NCI-H524 (cell line): ENCODE results near the gene GUCA1A.
"Not testable (repeated sequence)": the region's sequence is repeated elsewhere in the genome, so short reads cannot be mapped to it uniquely, and the experiment has no call there.

Experiments
- DNase-seq, 2 experiments: peaks; one replicate each; lab custom pipeline; 2025; lab: John Stamatoyannopoulos, UW

The GUCA1A gene

DNA sequence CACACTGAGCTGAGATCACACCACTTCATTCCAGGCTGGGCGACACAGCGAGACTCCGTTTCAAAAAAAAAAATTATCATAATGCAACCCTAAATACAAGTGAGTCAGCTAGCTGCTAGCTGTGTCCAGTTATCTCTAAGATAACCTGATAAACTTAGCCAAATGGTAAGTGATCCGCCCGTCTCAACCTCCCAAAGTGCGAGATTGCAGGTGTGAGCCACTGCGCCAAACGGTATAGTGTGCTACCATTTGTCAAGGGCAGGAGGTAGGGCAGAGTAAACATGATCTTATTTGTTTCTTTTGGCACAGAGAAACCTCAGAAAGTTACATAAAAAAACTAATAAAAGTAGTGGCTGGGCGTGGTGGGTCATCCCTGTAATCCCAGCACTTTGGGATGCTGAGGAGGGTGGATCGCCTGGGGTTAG is 26.0 kb upstream of the GUCA1A start:
- DNase-seq: no peak

DNA sequence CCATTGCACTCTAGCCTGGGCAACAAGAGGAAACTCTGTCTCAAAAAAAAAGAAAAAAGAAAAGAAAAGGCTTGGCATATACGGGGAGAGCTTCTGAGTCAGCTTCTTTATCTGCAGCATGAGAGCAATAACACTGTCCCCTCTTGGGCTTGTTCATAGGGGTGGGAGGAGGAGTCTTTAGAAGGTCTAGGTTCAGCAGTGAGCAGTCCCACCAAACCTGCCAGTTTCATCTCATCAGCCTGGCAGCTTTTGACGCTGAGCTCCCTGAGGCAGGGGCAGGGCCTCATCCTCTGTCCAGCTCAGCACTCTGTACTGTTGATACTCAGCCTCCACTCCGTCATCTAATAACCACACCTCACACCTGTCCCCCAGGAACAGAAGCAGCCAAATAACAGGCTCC is 25.1 kb upstream of the GUCA1A start:
- no peak for DNase-seq

DNA sequence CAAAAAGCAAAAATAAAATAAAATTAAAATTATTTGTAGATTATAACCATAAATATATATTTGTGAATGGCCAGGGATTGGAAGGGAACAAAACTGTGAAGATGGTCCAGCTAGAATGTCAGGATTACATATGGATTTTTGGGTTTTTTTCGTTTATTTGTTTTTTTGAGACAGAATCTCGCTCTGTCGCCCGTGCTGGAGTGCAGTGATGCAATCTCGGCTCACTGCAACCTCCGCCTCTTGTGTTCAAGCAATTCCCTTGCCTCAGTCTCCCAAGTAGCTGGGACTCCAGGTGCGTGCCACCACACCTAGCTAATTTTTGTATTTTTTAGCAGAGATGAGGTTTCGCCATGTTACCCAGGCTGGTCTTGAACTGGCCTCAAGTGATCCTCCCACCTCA is 22.9 kb upstream of the GUCA1A start:
- no peak for DNase-seq

DNA sequence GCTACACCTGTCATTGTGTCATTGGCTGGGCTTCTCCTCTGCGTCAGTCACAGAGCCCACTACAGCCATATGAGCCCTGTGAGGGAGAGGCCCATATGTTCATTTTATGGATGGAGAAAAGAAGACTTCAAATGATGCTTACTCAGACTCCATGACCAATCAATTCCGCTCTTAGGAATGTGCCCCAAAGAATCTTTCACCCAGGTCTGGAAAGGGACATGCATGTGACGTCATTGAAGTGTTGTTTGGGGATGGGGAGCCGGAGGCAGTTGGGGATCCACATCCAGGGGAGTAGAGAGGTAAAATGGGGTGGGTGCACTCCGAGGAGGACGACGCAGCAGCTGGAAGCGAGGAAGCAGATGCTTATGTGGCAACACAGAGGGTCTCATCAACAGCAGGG is 21.1 kb upstream of the GUCA1A start:
- DNase-seq: peak in 1 of 2 experiments; percentile 34

DNA sequence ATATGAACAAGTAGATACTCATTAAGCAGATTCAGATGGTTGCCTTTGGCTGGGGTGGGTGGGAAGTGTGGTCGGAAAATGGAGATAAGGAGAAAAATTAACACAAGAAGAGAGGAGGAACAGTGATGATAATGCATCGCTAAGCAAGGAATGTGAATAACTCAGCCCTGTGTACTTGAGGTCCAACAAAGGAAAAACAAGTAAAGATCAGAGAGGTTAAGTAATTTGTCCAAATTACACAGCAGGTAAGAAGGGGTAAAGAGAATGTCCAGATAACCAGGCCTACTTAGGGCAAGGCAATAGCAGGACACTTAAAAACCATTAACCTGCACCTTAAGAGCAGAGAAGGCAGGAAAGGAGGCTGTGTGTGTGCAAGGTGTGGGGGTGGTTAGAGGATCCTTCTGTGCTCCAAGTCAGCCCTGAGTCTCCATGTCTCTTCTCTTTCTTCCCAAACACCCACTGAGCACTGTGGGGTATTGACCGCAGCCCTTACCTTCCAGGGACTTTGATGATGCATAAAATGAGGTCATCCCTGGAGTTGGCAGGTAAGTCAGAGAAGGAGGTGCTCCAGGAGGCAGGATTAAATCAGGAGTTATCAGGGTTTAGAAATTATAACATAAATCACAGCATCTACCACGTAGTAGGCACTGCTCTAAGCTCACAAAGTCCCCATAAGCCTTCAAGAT is 20.5 kb upstream of the GUCA1A start:
- DNase-seq: not testable (repeated sequence)

DNA sequence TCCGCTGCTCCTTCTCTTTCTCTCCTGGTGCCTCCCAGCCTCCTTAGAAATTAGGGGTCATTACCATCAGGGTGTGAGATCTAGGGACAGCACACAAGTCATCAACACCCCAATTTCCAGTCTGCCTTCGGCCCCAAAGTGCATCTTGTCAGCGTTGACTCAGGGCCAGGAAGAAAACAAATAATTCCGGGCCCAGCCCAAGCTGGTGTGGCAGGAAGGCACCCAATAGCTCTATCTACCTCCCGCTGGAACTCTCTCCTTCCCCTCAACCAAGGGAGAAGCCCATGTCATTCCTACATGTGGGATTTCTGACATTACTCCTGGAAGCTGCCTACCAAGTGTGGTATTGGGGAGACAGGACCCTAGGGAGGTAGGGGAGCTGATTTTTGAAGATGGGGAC is 19.2 kb upstream of the GUCA1A start:
- no peak for DNase-seq

DNA sequence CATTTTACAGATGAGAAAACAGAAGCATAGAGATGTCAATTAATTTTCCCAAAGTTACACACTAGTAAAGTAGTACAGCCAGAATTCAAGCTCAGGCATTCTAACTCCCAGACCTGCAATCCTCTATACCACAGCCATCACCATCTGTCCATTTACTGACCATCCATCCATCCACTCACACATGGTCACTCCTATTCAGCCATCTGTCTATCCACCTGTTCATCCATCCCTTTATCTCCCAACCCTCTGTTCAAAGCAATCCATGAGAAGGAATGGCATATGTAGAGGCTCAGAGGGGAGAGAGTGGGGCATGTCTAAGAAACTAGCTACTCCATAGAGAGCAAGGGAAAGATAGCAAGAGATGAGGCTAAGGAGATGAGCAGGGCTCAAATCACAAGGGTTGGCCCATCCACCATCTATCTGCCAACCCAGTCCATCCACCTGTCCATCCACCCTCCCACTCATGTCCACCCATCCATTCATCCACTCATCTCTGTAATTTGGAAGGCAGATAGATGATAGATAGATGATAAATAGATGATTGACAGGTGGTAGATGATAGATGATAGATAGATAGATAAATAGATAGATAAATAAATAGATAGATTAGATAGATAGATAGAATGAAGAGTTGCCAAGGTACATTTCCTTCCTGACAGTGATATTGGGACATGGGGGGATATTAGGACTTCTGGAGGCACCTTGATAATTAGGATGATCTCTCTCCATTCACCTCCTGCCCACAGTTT is 18.5 kb upstream of the GUCA1A start:
- peak; percentile 78 to 92 for DNase-seq

DNA sequence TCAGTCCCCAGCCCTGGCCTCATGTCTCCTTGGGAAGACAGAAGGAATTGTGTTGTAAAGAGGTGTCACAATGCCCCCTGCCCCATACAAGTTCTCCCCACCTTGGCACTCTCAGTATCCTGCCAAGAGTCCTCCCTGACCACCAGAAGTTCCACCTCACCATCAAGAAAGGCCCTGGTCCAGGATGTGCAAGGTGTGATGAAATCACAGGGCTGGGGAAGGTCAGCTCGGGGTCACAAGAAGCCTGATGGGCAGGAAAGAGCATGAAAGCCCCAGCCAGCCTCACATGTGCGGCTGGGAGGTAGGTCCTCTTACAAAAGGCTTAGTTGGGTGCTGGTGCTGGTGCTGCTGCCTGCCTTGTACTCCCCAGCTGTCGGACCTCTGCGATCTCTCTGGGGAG is 17.9 kb upstream of the GUCA1A start:
- DNase-seq: no peak

DNA sequence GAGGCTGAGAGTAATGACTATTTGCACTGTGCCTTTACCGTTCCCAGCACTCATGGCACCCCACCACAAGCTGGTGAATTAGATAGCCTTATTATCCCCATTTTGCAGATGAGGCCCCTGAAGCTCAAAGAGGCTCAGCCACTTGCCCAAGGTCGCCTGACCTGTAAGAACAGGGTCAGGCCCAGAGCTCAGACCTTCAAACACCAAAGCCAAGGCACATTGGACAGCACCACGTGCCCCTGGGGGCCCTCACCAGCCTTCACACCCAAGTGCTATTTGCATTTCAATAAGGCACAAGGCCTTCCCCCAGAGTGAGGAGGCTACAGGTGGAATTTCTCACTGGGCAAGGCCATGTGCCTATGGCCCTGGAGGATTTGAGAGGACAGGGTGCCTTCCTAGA is 16.5 kb upstream of the GUCA1A start:
- no peak for DNase-seq

DNA sequence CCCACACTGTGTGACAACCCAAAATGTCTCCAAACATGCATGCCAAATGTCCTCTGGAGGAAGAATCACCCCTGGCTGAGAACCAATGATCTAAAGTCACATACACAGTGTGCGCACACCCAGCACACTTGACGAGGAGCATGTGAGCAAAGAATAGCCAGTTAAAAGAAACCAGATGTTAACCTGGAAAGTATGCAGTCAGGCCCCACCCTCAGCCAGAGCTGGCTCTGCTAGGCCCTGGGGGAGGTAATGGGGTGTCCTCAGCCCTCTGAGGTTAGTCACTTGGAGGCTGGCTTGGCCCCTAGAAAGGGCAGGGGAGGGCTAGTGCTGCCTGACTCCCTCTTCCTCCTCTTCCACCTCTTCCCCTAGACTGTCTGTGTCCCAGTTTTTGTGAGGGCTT is 15.2 kb upstream of the GUCA1A start:
- no peak for DNase-seq

DNA sequence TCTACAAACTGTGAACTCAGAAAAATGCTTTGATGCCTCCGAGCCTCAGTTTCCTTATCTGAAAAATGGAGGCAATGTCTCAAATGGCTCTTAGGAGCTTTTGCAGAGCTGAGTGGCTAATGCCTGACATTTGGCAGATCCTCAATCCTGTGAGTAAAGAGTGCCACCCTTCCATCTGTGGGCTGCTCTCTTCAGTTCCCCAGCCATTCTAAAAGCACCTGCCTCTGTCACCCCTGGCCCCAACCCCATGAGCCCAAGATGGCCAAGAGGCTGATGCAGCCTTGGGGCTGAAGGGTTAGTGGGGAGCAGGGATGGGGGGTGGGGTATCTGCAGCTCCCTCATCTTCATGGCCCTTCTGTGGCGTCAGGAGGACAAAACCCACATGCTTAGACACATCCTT is 14.5 kb upstream of the GUCA1A start:
- peak in 1 of 2 experiments; percentile 38 for DNase-seq

DNA sequence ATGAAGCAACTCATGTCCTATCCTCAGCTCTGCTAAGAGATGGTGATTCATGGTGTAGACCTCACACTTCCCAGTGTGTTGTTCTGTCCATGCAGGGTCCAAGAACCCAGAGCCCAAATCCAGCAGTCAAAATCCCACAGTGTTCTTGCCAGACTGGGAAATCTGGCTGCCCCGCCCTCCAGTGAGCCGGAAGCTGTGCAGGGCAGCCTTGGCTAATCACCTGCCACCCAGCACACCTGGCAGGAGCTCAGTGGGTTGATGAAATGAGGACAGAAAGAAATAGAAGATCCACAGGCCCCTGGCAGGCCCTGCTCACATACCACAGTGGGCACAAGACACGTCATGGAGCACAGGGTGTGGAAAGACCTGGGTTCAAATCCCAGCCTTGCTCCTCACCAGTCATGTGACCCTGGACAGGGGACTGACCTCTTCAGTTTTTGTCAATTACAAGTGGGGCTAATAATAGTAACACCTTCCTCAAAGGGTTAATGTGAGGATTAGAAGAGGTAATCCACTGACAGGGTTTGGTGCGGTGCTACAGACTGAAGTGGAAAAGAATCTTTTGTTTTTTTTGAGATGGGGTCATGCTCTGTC is 13.6 kb upstream of the GUCA1A start:
- DNase-seq: no peak

DNA sequence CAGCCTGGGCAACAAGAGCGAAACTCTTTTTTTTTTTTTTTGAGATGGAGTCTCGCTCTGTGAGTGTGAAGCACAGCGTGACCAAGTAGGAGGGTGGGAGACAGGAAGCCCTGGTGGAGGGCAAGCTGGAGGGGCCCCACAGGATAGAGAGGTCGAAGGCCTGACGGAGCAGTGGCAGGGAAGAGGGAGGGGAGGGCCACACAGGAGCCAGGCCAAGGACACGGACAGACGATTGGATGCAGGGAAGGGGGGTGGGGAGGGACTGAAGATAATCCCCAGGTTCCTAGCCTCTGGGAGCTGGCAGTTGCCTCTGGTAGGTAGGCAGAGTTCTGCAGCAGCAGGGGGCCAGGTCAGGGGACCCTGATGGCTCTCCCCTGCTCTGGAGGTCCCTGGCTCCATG is 10.8 kb upstream of the GUCA1A start:
- DNase-seq: no peak

DNA sequence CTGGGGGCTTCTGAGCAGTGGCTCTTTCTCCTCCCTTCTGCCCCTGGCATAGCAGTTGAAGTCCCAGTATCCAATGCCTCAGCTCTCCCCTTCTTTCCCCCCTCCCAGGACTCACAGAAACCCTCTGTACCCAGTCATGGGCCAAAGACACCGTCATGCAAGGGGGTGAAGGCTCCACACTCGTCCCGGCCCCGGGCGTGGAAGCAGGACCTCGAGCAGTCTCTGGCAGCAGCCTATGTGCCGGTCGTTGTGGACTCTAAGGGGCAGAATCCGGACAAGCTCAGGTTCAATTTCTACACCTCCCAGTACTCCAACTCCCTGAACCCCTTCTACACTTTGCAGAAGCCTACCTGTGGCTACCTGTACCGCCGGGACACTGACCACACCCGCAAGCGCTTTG is 10.4 kb upstream of the GUCA1A start:
- DNase-seq: no peak

DNA sequence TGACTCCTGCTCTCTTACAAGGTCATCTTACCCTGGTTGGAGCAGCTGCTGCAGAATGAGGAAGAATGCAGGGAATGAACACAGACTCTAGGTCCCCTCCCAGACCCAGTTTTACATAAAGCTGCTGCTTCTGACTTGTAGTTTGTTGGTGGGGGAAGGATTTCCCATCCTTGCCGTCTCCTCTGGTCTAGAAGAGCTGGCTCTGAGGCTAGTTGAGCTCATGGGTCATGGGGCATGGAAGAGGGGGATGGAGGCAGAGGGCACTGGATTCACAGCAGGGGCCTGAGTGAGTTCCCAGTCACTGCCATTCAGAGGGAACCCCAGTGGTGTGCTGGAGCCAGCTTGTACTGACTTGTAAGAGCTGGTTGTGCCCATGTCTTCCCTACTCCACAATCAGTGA is 9.2 kb upstream of the GUCA1A start:
- DNase-seq: no peak

DNA sequence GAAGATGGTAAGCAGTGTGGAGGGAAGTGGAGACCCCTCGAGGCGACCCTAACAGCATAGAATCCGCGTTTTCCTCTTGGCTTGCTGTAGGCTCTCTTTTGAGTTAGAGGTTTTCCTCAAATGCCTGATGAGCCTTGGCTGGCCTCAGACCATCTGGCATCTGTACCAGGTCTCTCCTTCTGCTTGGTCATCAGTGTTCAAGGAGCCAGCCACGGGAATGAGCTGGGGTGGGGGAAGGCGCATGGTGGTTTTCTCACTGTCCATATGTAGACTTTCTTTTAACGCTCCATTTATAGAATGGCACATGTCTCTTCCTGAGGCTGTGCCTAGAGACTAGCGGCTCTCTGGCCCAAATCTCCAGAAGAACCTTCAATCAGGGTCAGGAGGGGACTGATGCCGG is 8.1 kb upstream of the GUCA1A start:
- peak in 1 of 2 experiments; percentile 12 for DNase-seq

DNA sequence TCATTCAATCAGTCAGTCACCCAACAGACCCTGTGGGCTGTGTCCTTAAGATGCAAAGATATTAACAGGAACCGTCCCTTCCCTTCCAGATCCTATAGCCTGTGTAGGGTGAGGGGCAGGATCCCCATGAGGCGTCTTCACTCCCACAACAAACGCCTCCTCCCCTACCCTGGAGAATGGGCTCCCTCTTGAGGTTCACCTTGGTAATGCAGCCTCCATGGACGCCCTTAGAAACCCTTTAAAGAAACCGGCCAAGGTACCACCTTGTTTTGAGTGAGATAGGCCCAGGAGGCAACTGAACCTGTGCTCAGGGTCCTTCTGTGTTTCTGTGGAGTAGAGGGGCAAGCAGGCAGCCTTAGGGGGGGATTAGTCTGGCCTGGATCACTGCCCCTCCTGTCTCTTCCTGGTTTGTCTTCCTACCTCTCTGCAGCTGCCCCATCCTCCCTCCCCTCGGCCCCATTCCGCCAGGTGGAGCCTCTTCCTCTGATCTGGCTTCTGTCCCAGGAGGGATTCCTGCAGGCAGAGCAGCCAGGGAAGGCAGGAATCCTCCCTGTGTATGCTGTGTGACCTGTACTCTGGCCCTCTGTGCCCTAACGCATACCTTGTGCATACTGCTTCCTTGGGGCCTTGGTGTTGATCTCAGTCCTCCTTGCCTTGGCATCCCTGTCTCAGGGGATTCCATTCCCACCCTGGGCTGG is 6.6 kb upstream of the GUCA1A start:
- peak; percentile 73 to 82 for DNase-seq

DNA sequence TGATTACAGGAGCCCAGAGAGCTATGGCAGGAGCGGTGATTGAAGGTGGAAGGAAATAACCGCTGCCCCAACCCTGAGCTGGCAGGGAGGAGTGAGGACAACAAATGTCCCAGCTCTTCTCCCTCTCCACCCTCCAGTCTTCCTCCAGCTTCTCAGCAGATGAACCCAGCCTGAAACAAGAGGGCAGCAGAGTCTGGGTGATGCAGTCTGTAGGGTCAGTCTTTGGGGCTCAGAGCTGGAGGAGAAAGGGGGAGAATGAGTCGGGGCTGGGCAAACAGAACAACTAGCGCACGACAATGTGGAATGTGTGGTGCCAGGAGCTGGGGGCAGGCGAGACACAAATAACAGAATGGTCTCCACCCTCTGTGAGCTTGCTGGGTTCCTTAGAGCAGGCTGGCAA is 4.5 kb upstream of the GUCA1A start:
- DNase-seq: no peak

DNA sequence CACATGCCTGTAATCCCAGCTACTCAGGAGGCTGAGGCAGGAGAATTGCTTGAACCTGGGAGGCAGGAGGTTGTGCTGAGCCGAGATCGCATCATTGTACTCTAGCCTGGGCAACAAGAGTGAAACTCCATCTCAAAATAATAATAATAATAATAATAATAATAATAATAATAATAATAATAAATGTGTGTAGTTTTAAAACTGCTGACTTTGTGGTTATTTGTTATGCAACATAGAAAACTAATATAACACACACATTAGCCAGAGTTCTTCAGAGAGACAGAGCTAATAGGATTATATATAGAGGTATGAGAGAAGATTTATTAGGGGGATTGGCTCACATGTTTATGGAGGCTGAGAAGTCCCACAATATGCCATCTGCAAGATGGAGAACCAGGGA is 3.4 kb upstream of the GUCA1A start:
- DNase-seq: peak in 1 of 2 experiments; percentile 14

DNA sequence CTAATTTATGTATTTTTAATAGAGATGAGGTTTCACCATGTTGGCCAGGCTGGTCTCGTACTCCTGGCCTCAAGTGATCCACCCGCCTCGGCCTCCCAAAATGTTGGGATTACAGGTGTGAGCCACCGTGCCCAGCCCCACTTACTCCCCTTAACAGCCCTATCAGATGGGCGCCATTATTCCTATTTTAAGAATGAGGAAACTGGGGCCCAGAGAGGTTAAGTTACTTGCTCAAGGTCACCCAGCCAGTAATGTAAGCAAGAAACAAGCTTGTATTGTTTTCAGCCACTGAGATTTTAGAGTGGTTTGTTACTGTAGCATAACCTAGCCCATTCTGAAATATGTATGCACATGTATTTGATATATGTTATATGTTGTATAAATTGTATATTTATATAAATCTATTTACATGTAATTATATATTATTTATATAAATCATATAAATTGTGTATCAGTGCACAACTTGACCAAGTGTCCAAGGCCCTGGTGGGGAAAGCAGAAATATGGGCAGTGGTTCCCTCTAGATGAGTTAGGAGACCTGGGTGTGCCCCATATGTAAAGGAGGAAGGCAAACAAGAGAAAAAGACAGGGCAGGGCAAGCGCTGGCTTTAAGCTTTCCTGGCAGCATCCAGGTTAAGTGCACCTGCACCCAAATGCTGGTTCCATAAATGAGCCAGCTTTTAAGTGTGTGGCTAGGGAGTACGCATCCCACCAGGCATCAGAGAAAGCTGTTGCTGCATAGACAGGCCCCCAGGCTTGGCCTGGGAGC is 1.2 kb upstream of the GUCA1A start:
- no peak for DNase-seq

DNA sequence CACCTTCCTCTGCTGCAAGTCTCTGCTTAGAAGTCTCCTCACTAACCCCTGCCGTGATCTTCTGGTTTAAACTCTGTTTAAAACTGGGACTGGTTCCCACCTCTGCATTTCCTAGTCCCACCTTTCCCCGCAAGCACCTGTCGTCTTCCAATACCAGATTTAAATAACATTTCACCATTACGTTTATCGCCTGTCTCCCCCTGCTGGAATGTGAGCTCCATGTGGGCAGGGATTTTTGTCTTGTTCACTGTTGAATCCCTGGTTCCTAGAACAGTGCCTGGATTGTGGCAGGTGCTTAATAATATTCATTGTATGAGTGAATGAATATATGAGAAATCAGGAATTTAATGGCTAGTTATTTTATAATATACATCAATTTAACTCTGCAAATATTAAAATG is 2.7 kb downstream of the GUCA1A start:
- DNase-seq: peak in 1 of 2 experiments; percentile 7

DNA sequence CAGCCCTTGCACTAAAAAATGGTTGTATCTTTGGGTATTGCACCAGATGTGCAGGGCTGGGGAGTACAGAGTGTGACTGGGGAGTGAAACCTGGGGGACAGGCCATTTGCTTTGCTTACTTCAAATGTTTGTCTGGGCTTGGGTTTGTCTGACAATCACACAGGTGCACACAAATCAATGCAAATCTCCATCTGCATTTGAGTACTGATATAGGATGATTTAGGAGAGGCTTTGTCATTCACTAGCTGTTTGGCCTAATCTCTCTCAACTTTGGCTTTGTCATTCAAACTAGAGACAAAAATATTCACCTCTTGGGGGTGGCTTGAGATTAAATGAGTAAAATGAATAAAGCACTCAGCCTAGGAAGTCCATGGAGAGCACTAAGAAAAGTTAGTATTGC is 3.8 kb downstream of the GUCA1A start:
- DNase-seq: no peak
